Stimulated activated CD4-positive, alpha-beta T cell treated with anti-CD3 and anti-CD28 coated beads, Interleukin-15, amount 100 ng/mL, for 1 hour (primary cell): ENCODE data around the gene TMEM59L.

Source experiments
- DNase-seq, 2 donors: peaks; one replicate each; pipeline ENCODE4 v3.0.0-alpha.2; 2020; ENCODE audit warnings: low read depth in 1 of 2, low spot score in 1 of 2

TMEM59L gene

GRCh38 chr19:18657590-18658365, 45.1 kb downstream of the TMEM59L start:
- DNase-seq = no peak

- no peak for DNase-seq
Measured at GRCh38 chr19:18658366-18658855, 45.7 kb downstream of the TMEM59L start.

- DNase-seq = no peak
Measured at GRCh38 chr19:18659281-18660050, 46.8 kb downstream of the TMEM59L start.

- no peak for DNase-seq
Measured at GRCh38 chr19:18660051-18660910, 47.6 kb downstream of the TMEM59L start.

- no peak for DNase-seq
Measured at GRCh38 chr19:18660939-18661670, 48.4 kb downstream of the TMEM59L start.

GRCh38 chr19:18662972-18663732, 50.5 kb downstream of the TMEM59L start:
- DNase-seq = no peak

GRCh38 chr19:18663940-18664530, 51.4 kb downstream of the TMEM59L start:
- DNase-seq = no peak

- DNase-seq = no peak
Measured at GRCh38 chr19:18665771-18666202, 53.1 kb downstream of the TMEM59L start.

GRCh38 chr19:18666317-18666716, 53.6 kb downstream of the TMEM59L start:
- DNase-seq = no peak

- DNase-seq = no peak
Measured at GRCh38 chr19:18666784-18667183, 54.1 kb downstream of the TMEM59L start.

GRCh38 chr19:18667531-18668251, 55.0 kb downstream of the TMEM59L start:
- DNase-seq = no peak

- DNase-seq = no peak
Measured at GRCh38 chr19:18668252-18668631, 55.6 kb downstream of the TMEM59L start.

GRCh38 chr19:18668744-18669523, 56.3 kb downstream of the TMEM59L start:
- DNase-seq = no peak

GRCh38 chr19:18669524-18669817, 56.8 kb downstream of the TMEM59L start:
- DNase-seq = no peak

- DNase-seq = no peak
Measured at GRCh38 chr19:18669883-18670282, 57.2 kb downstream of the TMEM59L start.

- no peak for DNase-seq
Measured at GRCh38 chr19:18670312-18670711, 57.6 kb downstream of the TMEM59L start.
